GM18511 (cell line): ENCODE data around the gene TAF8.
A peak's percentile ranks its signal among the peaks of the same experiment; 100 is the strongest.
"Not testable (repeated sequence)": the region's sequence is repeated elsewhere in the genome, so short reads cannot be mapped to it uniquely, and the experiment has no call there.

ENCODE experiments used
- ATAC-seq: cut with Tn5 transposase; IDR thresholded peaks from one replicate; pipeline ENCODE4 v1.9.1; 2021; ENCODE audit warnings: mild to moderate bottlenecking, moderate library complexity; ENCODE audit not compliant: unreplicated experiment

TAF8 gene, protein sequence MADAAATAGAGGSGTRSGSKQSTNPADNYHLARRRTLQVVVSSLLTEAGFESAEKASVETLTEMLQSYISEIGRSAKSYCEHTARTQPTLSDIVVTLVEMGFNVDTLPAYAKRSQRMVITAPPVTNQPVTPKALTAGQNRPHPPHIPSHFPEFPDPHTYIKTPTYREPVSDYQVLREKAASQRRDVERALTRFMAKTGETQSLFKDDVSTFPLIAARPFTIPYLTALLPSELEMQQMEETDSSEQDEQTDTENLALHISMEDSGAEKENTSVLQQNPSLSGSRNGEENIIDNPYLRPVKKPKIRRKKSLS

GRCh38 chr6:42050297-42051267, at the start of gene TAF8:
Gene TAF8, plus strand, starts transcription at chr6:42050524. Its CDS starts 18 bp downstream, at chr6:42050542.
- peak; percentile 84 for ATAC-seq

GRCh38 chr6:42001506-42001905, 48.8 kb upstream of the TAF8 start:
- ATAC-seq = no peak

DNA sequence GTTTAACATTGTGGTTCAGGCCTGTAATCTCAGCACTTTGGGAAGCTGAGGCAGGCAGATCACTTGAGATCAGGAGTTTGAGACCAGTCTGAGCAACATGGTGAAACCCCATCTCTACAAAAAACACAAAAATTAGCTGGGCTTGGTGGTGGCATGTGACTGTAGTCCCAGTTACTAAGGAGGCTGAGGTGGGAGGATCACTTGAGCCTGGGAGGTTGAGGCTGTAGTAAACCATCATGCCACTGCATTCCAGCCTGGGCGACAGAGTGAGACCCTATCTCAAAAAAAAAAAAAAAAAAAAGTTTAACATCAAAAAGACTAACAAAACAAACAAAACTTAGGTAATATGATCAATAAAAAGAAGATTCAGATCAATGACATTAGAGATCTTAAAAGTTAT, 46.7 kb upstream of the TAF8 start:
- not testable (repeated sequence) for ATAC-seq

GRCh38 chr6:42007286-42008137, 42.8 kb upstream of the TAF8 start:
- no peak for ATAC-seq

DNA sequence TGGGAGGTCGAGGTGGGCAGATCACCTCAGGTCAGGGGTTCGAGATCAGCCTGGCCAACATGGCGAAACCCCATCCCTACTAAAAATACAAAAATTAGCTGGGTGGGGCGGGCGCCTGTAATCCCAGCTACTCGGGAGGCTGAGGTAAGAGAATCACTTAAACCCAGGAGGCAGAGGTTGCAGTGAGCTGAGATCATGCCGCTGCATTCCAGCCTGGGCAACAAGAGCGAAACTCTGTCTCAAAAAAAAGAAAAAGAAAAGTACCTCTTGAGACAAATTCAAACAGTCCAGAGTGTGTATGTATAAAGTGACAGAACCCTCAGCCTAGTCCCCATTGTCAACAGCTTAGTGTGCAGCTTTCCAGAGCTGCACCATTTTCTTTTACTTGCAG, 42.2 kb upstream of the TAF8 start:
- ATAC-seq = not testable (repeated sequence)

DNA sequence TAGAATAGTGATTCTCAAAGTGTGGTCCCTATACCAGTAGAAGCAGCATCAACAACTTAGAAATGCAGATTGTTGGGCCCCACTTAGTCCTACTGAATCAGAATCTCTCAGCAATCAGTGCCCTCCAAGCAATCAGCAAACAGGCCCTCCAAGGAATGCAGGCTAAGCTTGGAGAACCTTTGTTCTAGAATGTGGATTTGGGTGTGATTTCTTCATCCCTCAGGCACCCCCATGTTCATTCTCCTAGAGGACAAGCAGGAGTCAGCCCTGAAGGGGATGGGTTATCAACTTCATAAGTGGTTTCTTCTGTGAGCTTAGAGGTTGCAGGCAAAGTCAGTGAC, 40.5 kb upstream of the TAF8 start:
- no peak for ATAC-seq

- ATAC-seq = no peak
These were observed 40.0 kb upstream of the TAF8 start for GRCh38 chr6:42010185-42010891.

- no peak for ATAC-seq
These were observed 39.4 kb upstream of the TAF8 start for GRCh38 chr6:42010909-42011308.

- no peak for ATAC-seq
These were observed 37.7 kb upstream of the TAF8 start for GRCh38 chr6:42012501-42013133.

- ATAC-seq = no peak
These were observed 37.2 kb upstream of the TAF8 start for GRCh38 chr6:42013134-42013516.

GRCh38 chr6:42017021-42017643, 33.2 kb upstream of the TAF8 start:
- no peak for ATAC-seq

DNA sequence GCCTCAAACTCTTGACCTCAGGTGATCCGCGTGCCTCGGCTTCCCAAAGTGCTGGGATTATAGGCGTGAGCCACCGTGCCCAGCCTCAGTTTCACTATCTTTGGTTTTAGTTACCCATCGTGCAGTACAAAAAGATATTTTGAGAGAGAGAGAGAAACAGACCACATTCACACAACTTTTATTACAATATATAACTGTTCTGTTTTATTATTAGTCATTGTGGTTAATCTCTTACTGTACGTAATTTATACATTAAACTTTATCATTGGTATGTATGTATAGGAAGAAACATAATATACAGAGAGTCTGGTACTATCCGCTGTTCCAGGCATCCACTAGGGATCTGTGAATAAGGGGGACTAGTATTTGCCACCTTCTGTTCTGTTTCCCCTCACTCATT, 29.4 kb upstream of the TAF8 start:
- ATAC-seq = no peak

GRCh38 chr6:42021847-42022754, 28.2 kb upstream of the TAF8 start:
- ATAC-seq = peak; percentile 38

GRCh38 chr6:42022755-42023384, 27.5 kb upstream of the TAF8 start:
- no peak for ATAC-seq

DNA sequence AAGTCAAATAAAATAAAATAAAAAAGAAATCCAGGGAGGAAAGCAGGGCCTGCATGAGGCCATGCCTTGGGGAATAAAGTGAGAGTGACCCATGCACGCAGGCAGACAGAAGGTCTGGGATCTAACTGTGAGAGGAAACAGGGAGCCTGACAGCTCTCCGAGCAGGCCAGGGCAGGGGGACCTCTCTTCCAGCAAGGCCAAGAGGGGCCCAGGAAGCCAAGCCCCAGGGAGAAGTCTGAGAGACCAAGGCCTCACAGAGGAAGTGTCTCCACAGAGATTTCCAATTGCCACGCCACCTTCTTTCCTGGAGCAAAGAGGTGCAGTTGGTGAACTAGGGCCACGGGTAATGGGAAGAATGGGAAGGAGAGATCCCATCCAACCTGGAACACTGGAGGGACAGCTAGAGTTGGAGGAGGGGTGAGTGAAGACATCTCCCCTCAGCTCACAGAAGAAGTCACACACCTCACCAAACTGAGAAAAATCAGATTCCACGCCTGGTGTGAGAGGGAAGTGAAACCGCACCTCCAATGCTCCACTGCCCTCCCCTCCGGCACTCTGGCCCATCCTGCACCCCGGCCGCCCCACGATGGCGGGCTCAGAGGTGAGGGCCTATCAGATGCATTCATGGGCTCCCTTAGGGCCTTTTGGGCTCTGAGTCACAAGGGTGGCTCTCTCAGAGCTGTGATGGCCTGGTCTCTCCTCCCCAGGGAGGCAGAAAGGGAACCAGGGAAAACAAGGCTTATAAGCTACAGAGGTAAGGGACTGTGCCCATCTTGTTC, 25.1 kb upstream of the TAF8 start:
- ATAC-seq = peak; percentile 84

DNA sequence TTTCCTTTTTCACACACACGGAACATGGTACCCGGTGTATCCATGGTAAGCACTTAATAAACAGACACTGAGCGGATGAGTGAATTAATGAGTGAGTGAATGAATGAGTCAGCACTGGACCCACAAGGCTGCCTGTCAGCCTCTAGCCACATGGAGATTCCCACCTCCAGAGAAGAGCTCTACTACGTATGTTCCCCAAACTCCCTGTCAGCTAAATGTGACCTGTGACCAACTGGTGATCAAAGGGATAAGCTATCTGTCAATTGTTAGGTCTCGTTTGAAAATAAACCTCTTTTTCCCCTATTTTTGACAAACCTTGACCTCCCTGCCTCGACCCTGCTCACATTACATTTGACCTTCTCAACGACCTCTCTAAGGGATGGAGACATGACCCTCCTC, 24.5 kb upstream of the TAF8 start:
- ATAC-seq = peak; percentile 21

GRCh38 chr6:42026540-42026939, 23.8 kb upstream of the TAF8 start:
- ATAC-seq = no peak
